Measurements from ENCODE around the gene HNRNPL. TPM values are rescaled to one million over a fixed set of nuclear protein-coding genes. Genes with fewer than 3 reads are reported as not detected.

HNRNPL gene
- total RNA-seq, 1 donor, result 310 TPM

GRCh38 chr19:38846097-38846496, 3.7 kb downstream of the HNRNPL start:
- no peak for DNase-seq (ENCODE audit: low read depth in 2 of 3, low spot score in 2 of 3)

GRCh38 chr19:38845374-38846024, 4.3 kb downstream of the HNRNPL start:
- DNase-seq (ENCODE audit: low read depth in 2 of 3, low spot score in 2 of 3), result no peak

GRCh38 chr19:38844093-38844686, 5.6 kb downstream of the HNRNPL start:
- no peak for DNase-seq (ENCODE audit: low read depth in 2 of 3, low spot score in 2 of 3)

GRCh38 chr19:38843175-38843758, 6.5 kb downstream of the HNRNPL start:
- no peak for DNase-seq (ENCODE audit: low read depth in 2 of 3, low spot score in 2 of 3)

GRCh38 chr19:38842439-38843174, 7.2 kb downstream of the HNRNPL start:
- DNase-seq (ENCODE audit: low read depth in 2 of 3, low spot score in 2 of 3), result peak in 1 of 3 donors; percentile 50

- peak in 1 of 3 donors; percentile 54 for DNase-seq (ENCODE audit: low read depth in 2 of 3, low spot score in 2 of 3)
Measured at GRCh38 chr19:38841787-38842438, 7.9 kb downstream of the HNRNPL start.

GRCh38 chr19:38841180-38841766, 8.5 kb downstream of the HNRNPL start:
- DNase-seq (ENCODE audit: low read depth in 2 of 3, low spot score in 2 of 3), result no peak

GRCh38 chr19:38840583-38840968, 9.2 kb downstream of the HNRNPL start:
- no peak for DNase-seq (ENCODE audit: low read depth in 2 of 3, low spot score in 2 of 3)

- no peak for DNase-seq (ENCODE audit: low read depth in 2 of 3, low spot score in 2 of 3)
Measured at GRCh38 chr19:38839816-38840582, 9.8 kb downstream of the HNRNPL start.

GRCh38 chr19:38838986-38839761, 10.6 kb downstream of the HNRNPL start:
- no peak for DNase-seq (ENCODE audit: low read depth in 2 of 3, low spot score in 2 of 3)

- no peak for DNase-seq (ENCODE audit: low read depth in 2 of 3, low spot score in 2 of 3)
Measured at GRCh38 chr19:38838208-38838985, 11.4 kb downstream of the HNRNPL start.

GRCh38 chr19:38837656-38838121, 12.1 kb downstream of the HNRNPL start:
- DNase-seq (ENCODE audit: low read depth in 2 of 3, low spot score in 2 of 3), result no peak

GRCh38 chr19:38836983-38837626, 12.7 kb downstream of the HNRNPL start:
- DNase-seq (ENCODE audit: low read depth in 2 of 3, low spot score in 2 of 3), result no peak

GRCh38 chr19:38836159-38836982, 13.4 kb downstream of the HNRNPL start:
- DNase-seq (ENCODE audit: low read depth in 2 of 3, low spot score in 2 of 3), result no peak

- no peak for DNase-seq (ENCODE audit: low read depth in 2 of 3, low spot score in 2 of 3)
Measured at GRCh38 chr19:38834590-38834989, 15.2 kb downstream of the HNRNPL start.

- no peak for DNase-seq (ENCODE audit: low read depth in 2 of 3, low spot score in 2 of 3)
Measured at GRCh38 chr19:38834104-38834490, 15.7 kb downstream of the HNRNPL start.

GRCh38 chr19:38833092-38833425, 16.7 kb downstream of the HNRNPL start:
- DNase-seq (ENCODE audit: low read depth in 2 of 3, low spot score in 2 of 3), result no peak
